OCI-LY3 (cell line): ENCODE results near the gene RIPK3.

ENCODE experiments used
- H2AFZ ChIP-seq: fragments of 200-600, 300-600 bp; shearing (Covaris generic); 2 replicates; pipeline ENCODE4 v1.6.0; 2014; ENCODE audit warnings: antibody characterized with exemption, low read depth, low read length
- H3K27ac ChIP-seq: fragments of 200-600, 300-600 bp; sonication (generic); 2 replicates; pipeline ENCODE4 v1.5.1; 2014; ENCODE audit warnings: mild to moderate bottlenecking, low read length, moderate library complexity, mixed read lengths
- H3K27me3 ChIP-seq: fragments of 200-600, 300-600 bp; sonication (generic); 2 replicates; pipeline ENCODE4 v1.6.1; 2014; ENCODE audit warnings: low read depth, low read length, mixed read lengths
- H3K36me3 ChIP-seq: fragments of 200-600, 300-600 bp; sonication (generic); replicated peaks from 2 replicates; pipeline ENCODE3; 2014; ENCODE audit warnings: low read depth, low read length, mixed read lengths
- H3K4me1 ChIP-seq: fragments of 300-600, 200-600 bp; sonication (generic); 2 replicates; pipeline ENCODE4 v1.6.1; 2014; ENCODE audit warnings: low read length, mixed read lengths
- H3K4me2 ChIP-seq: fragments of 200-600, 300-600 bp; sonication (generic); 2 replicates; pipeline ENCODE4 v1.6.1; 2014; ENCODE audit warnings: low read length, mixed read lengths
- H3K4me3 ChIP-seq: fragments of 300-600, 200-600 bp; sonication (generic); 2 replicates; pipeline ENCODE4 v1.5.1; 2014; ENCODE audit warnings: antibody characterized with exemption, mild to moderate bottlenecking, low read length, moderate library complexity
- H3K79me2 ChIP-seq: fragments of 300-600, 200-600 bp; shearing (Covaris generic); 2 replicates; pipeline ENCODE4 v1.6.1; 2014; ENCODE audit warnings: mild to moderate bottlenecking, low read length, mixed read lengths
- H3K9ac ChIP-seq: fragments of 300-600, 200-600 bp; shearing (Covaris generic); 2 replicates; pipeline ENCODE4 v1.6.0; 2014; ENCODE audit warnings: mild to moderate bottlenecking, low read length, moderate library complexity
- H3K9me3 ChIP-seq: fragments of 200-600, 300-600 bp; shearing (Covaris generic); 2 replicates; pipeline ENCODE4 v1.6.1; 2014; ENCODE audit warnings: low read length, mixed read lengths; ENCODE audit not compliant: insufficient read depth
- H4K20me1 ChIP-seq: fragments of 200-600, 300-600 bp; sonication (generic); 2 replicates; pipeline ENCODE4 v1.6.1; 2016; ENCODE audit warnings: low read length, mixed read lengths; ENCODE audit not compliant: insufficient read depth
- CTCF ChIP-seq: fragments of 200-600, 300-600 bp; sonication (generic); IDR thresholded peaks from 2 replicates; pipeline ENCODE4 v1.5.1; 2014; ENCODE audit warnings: antibody characterized with exemption, low read length, low read depth
- EZH2phosphoT487 ChIP-seq: fragments of 200-600 bp; shearing (Covaris generic); IDR thresholded peaks from 2 replicates; pipeline ENCODE4 v1.6.1; 2018; ENCODE audit warnings: antibody characterized with exemption, mixed run types, low read depth

The RIPK3 gene

GRCh38 chr14:24310646-24311604, 28.9 kb downstream of the RIPK3 start, which contains the start of gene LTB4R:
Gene LTB4R, plus strand, starts transcription at chr14:24311502. Its CDS starts 4,150 bp downstream, at chr14:24315652.
- Histone ChIP-seq H3K79me2 (no peaks in the 10 kb centered on the region), H3K36me3 (peaks cover 16% of the 10 kb centered on the region)
- TF ChIP-seq EZH2phosphoT487 = no peak
- no peak for TF ChIP-seq CTCF

GRCh38 chr14:24310265-24310645, 29.5 kb downstream of the RIPK3 start:
- no peaks in the 10 kb centered on the region for H3K79me2 ChIP-seq
- H3K4me2 ChIP-seq = no peak overlapping the region
- H3K27me3 ChIP-seq = no peaks in the 10 kb centered on the region
- no peaks in the 10 kb centered on the region for H4K20me1 ChIP-seq
- H3K9me3 ChIP-seq = no peaks in the 10 kb centered on the region
- no peak overlapping the region for H3K27ac ChIP-seq
- TF ChIP-seq CTCF = no peak
- TF ChIP-seq EZH2phosphoT487 = no peak
- H3K36me3 ChIP-seq = peaks cover 21% of the 10 kb centered on the region
- no peak overlapping the region for H3K9ac ChIP-seq
- no peak overlapping the region for H2AFZ ChIP-seq
- no peak overlapping the region for H3K4me3 ChIP-seq
- peaks cover 4% of the 10 kb centered on the region for H3K4me1 ChIP-seq

More at GRCh38 chr14:24310646-24311604, 28.9 kb downstream of the RIPK3 start, which contains the start of gene LTB4R:
- Histone ChIP-seq H2AFZ (no peak within 1 kb of the TSS), H3K4me2 (no peak within 1 kb of the TSS), H3K9me3 (no peaks in the 10 kb centered on the region), H3K27ac (no peak within 1 kb of the TSS), H3K4me1 (peaks cover 4% of the 10 kb centered on the region), H3K27me3 (no peaks in the 10 kb centered on the region), H3K9ac (no peak within 1 kb of the TSS), H4K20me1 (no peaks in the 10 kb centered on the region), H3K4me3 (no peak within 1 kb of the TSS)

GRCh38 chr14:24309538-24310264, 30.1 kb downstream of the RIPK3 start, which contains the start of gene LTB4R2:
Gene LTB4R2, plus strand, starts transcription at chr14:24310140. Its CDS starts 525 bp downstream, at chr14:24310665.
- Histone ChIP-seq H2AFZ (no peak within 1 kb of the TSS), H3K79me2 (no peaks in the 10 kb centered on the region), H3K36me3 (peaks cover 26% of the 10 kb centered on the region), H3K27ac (no peak within 1 kb of the TSS), H4K20me1 (no peaks in the 10 kb centered on the region), H3K4me2 (no peak within 1 kb of the TSS), H3K4me3 (no peak within 1 kb of the TSS), H3K9ac (no peak within 1 kb of the TSS), H3K27me3 (no peaks in the 10 kb centered on the region), H3K4me1 (peaks cover 4% of the 10 kb centered on the region), H3K9me3 (no peaks in the 10 kb centered on the region)
- TF ChIP-seq CTCF (no peak), EZH2phosphoT487 (no peak)
